A673 (cell line): ENCODE measurements around the gene NPAS2. TPM values are rescaled to one million over a fixed set of nuclear protein-coding genes. Genes with fewer than 3 reads are reported as not detected.

Experiments
- BruUV-seq: library from RNA; stranded (reverse); fragments of 400-500 nt; replicated peaks from 2 replicates; lab custom pipeline; 2021; lab: Mats Ljungman, UMichigan
- CTCF ChIA-PET: fragments of 300-600 bp; sonication (Branson Sonifier 250); formaldehyde crosslinking; loops from one replicate; lab custom pipeline; 2022; ENCODE audit warnings: antibody characterized with exemption; lab: Charles Lee
- POLR2A ChIA-PET: fragments of 300-600 bp; sonication (Branson Sonifier 250); formaldehyde crosslinking; loops from one replicate; lab custom pipeline; 2022; ENCODE audit warnings: antibody characterized with exemption; ENCODE audit not compliant: low non-redundant PET; lab: Charles Lee
- DNase-seq: peaks from one replicate; pipeline ENCODE4 v3.0.0-alpha.2; 2015; ENCODE audit warnings: low spot score
- H3K27ac ChIP-seq: fragments of 200-600 bp; sonication (generic); 2 replicates; pipeline ENCODE4 v1.5.1; 2016; ENCODE audit warnings: mixed run types, low read depth, mild to moderate bottlenecking, mixed read lengths, antibody characterized with exemption, low read length; ENCODE audit not compliant: poor library complexity, severe bottlenecking
- H3K27me3 ChIP-seq: fragments of 200-600 bp; sonication (generic); replicated peaks from 2 replicates; pipeline ENCODE4 v1.6.1; 2017; ENCODE audit warnings: mixed run types, low read depth, mild to moderate bottlenecking, mixed read lengths, antibody characterized with exemption, low read length; ENCODE audit not compliant: insufficient read depth, poor library complexity
- H3K36me3 ChIP-seq: fragments of 200-600 bp; sonication (generic); 2 replicates; pipeline ENCODE4 v1.6.1; 2016; ENCODE audit warnings: mixed run types, mild to moderate bottlenecking, mixed read lengths, antibody characterized with exemption, low read length; ENCODE audit not compliant: insufficient read depth, poor library complexity, severe bottlenecking
- H3K4me1 ChIP-seq: fragments of 200-600 bp; sonication (generic); 2 replicates; pipeline ENCODE4 v1.6.1; 2017; ENCODE audit warnings: mixed run types, mild to moderate bottlenecking, mixed read lengths, antibody characterized with exemption, low read length; ENCODE audit not compliant: insufficient read depth, poor library complexity, severe bottlenecking
- H3K4me3 ChIP-seq: fragments of 200-600 bp; sonication (generic); 2 replicates; pipeline ENCODE4 v1.5.1; 2016; ENCODE audit warnings: low read depth, mixed run types, mild to moderate bottlenecking, mixed read lengths, low read length; ENCODE audit not compliant: poor library complexity, severe bottlenecking
- H3K9me3 ChIP-seq: fragments of 200-600 bp; sonication (generic); 2 replicates; pipeline ENCODE4 v1.6.1; 2016; ENCODE audit warnings: mixed run types, low read depth, mild to moderate bottlenecking, mixed read lengths, antibody characterized with exemption, low read length; ENCODE audit not compliant: poor library complexity, severe bottlenecking
- EZH2 ChIP-seq: fragments of 200-600 bp; sonication (generic); IDR thresholded peaks from 2 replicates; pipeline ENCODE4 v1.6.1; 2017; ENCODE audit warnings: borderline replicate concordance, low read depth, mild to moderate bottlenecking, mixed read lengths, antibody characterized with exemption, low read length; ENCODE audit not compliant: poor library complexity, severe bottlenecking
- intact Hi-C: fragments of 100-400 bp; cut with micrococcal nuclease; formaldehyde crosslinking; loops from one replicate; pipeline ENCODE4 v1.10.0; 2022; ENCODE audit not compliant: unreplicated experiment
- total RNA-seq: library from RNA; stranded (reverse); gene quantifications from 2 replicates; pipeline ENCODE4 v1.2.3, GENCODE V29; 2021
- TF ChIP-seq, protein P1 (sequence below): fragments of 300-800, 200-600 bp; sonication (generic); conservative IDR thresholded peaks from 2 replicates; pipeline ENCODE4 v1.5.1; 2017; ENCODE audit warnings: low read depth, mild to moderate bottlenecking, antibody characterized with exemption, low read length, moderate library complexity, mixed read lengths

NPAS2 gene
- total RNA-seq, 1 experiment from 2014 or later = 9.4 TPM

- DNase-seq = no peak
- intact Hi-C loops = no loop called here
- ChIA-PET CTCF (no interaction called here), POLR2A (no interaction called here)
- no peaks in the 10 kb centered on the region for H3K9me3 ChIP-seq
- no peaks in the 10 kb centered on the region for H3K27me3 ChIP-seq
- H3K4me1 ChIP-seq = no peaks in the 10 kb centered on the region
- TF ChIP-seq EZH2 = no peak
- TF ChIP-seq, protein P1, sequence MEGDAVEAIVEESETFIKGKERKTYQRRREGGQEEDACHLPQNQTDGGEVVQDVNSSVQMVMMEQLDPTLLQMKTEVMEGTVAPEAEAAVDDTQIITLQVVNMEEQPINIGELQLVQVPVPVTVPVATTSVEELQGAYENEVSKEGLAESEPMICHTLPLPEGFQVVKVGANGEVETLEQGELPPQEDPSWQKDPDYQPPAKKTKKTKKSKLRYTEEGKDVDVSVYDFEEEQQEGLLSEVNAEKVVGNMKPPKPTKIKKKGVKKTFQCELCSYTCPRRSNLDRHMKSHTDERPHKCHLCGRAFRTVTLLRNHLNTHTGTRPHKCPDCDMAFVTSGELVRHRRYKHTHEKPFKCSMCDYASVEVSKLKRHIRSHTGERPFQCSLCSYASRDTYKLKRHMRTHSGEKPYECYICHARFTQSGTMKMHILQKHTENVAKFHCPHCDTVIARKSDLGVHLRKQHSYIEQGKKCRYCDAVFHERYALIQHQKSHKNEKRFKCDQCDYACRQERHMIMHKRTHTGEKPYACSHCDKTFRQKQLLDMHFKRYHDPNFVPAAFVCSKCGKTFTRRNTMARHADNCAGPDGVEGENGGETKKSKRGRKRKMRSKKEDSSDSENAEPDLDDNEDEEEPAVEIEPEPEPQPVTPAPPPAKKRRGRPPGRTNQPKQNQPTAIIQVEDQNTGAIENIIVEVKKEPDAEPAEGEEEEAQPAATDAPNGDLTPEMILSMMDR = no peak
- no peaks in the 10 kb centered on the region for H3K36me3 ChIP-seq
- H3K4me3 ChIP-seq = no peak overlapping the region
- H3K27ac ChIP-seq = no peak overlapping the region
- BruUV-seq = no TSS peak
Measured at GRCh38 chr2:100964681-100965169, 144.8 kb downstream of the NPAS2 start.

DNA sequence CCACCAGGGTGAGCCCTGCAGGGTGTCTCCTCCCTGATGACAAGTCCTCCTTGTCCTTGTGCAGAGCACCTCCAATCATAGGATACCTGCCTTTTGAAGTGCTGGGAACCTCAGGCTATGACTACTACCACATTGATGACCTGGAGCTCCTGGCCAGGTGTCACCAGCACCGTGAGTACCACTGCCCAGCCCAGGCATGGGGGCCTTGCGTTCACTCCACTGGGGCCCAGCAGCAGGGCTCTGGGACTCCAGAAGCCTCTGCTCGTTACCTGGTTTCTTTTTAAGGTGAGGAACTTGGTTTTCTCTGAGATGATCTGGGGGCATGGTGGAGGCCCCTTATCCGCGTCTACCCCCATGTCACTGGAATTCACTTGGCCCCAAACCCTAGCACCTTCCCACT, 145.7 kb downstream of the NPAS2 start:
- intact Hi-C loops = no loop called here
- H3K4me1 ChIP-seq = no peaks in the 10 kb centered on the region
- no TSS peak for BruUV-seq
- no peak overlapping the region for H3K27ac ChIP-seq
- H3K27me3 ChIP-seq = no peaks in the 10 kb centered on the region
- ChIA-PET POLR2A (interaction anchor here (0.6 kb wide), 1 partner anchor 72 kb away, joined by 3 read pairs; no protein-coding TSS in a partner anchor), CTCF (no interaction called here)
- H3K36me3 ChIP-seq = no peaks in the 10 kb centered on the region
- no peak for DNase-seq
- H3K4me3 ChIP-seq = no peak overlapping the region
- TF ChIP-seq EZH2 = no peak
- no peaks in the 10 kb centered on the region for H3K9me3 ChIP-seq

DNA sequence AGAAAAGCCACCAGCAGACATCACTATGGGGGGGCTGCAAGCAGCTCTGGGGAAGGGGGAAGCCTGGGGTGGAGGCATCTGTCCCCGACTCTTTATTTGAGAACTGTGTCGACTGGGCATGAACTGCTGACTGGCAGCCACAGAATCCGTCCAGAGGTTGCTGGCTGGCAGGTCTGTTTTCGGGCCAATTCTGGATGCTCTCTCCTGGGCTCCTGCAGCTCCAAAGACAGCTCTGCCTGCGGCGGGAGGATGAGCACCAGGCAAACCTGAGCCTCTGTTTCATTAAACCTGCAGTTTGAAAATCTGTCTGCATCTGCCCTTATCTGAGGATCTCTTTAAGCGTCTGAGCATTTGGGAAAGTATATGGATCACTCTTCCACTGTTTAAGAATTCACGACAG, 147.8 kb downstream of the NPAS2 start:
- Histone ChIP-seq H3K4me1 (no peaks in the 10 kb centered on the region), H3K27me3 (no peaks in the 10 kb centered on the region), H3K27ac (no peak overlapping the region), H3K4me3 (no peak overlapping the region), H3K36me3 (no peaks in the 10 kb centered on the region), H3K9me3 (no peaks in the 10 kb centered on the region)
- BruUV-seq = no TSS peak
- no peak for TF ChIP-seq EZH2
- TF ChIP-seq, protein P1 = no peak
- POLR2A ChIA-PET = no interaction called here
- intact Hi-C loops = no loop called here
- DNase-seq = no peak
- CTCF ChIA-PET = no interaction called here
